ENCODE data around the gene ACTL7B.
"Not testable (repeated sequence)": the region's sequence is repeated elsewhere in the genome, so short reads cannot be mapped to it uniquely, and the experiment has no call there.

ACTL7B gene

DNA sequence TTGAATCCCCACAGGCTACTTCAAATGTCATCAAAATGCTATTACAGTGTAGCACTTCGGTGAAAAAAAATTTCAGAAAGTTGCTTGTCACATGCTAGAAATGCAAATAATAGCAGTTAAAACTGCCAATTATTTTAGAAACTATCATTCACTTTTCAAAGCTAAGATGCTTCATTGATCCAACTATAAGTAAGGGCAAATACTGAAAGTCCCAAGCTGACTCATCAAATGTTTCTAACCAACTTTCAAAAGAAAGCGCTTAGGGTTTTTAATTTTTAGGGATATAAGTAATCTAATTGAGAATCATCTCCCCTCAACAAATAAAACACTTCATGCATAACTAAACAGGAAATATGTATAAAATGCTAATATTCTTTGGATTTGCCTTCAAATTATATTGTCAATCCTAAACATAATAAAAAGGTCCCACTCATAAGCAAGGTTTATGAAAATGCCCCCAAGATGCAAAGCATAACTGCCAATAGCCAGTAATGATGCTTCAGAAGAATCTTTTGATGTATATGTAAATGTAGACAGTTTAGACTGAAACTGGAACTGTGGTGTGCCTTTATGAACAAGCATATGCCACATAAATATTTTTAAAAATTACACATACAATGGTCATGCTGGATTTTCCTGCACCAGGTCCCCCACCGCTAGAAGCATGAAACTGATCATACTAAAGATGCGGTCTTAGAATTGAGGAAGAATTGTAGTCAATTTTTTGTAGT is 18.4 kb upstream of the ACTL7B start:
- in situ Hi-C loops (cut with MboI; ENCODE audit: low sequenced_read_pairs) = no loop called here

DNA sequence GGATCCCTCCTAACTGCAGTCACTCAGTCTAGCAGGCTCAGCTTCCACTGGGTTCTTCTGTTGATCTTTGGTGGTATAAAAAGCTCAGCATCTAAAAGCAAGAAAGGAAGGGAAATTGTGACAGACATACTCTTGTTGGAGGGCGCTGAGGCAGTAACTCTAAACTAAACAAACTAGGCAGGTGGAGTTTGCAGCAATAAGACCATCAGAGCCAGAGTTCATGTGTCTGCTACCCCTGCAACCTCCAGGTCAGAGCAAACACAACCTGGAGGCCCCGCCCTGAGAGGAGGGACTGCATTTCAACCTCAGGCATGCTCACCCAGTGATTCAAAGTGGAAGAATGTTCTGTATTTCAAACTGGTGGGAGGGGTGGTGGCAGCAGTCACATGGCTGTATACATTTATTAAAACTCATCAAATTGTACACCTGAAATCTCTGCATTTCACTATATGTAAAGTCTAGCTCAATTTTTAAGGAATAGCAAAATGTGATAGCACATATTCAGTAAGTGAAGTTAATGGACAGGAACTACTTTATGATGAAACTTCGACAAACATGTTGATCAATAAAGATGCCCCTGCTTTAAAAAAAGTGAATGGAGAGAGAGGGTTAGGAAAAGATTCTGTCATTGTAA is 13.4 kb upstream of the ACTL7B start:
- in situ Hi-C loops (cut with MboI; ENCODE audit: low sequenced_read_pairs) = no loop called here

DNA sequence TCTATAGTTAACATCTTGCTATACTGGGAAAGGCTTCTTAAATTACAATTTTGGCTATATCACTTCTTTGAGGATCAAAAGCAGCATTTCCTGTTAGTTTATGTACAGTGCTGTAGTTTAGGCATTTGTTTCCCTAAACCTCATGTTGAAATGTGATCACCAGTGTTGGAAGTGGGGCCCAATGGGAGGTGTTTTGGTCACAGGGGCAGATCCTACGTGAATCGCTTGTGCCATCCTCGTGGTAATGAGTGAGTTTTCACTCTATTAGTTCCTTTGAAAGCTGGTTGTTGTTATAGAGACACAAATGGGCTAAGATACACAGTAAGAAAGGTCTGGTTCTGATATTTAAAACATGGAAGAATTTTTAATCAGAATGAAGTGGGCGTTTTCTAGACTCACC is 12.0 kb upstream of the ACTL7B start:
- in situ Hi-C loops (cut with MboI; ENCODE audit: low sequenced_read_pairs) = no loop called here

GRCh38 chr9:108867116-108867515 is 11.3 kb upstream of the ACTL7B start:
- in situ Hi-C loops (cut with MboI; ENCODE audit: low sequenced_read_pairs) = no loop called here

DNA sequence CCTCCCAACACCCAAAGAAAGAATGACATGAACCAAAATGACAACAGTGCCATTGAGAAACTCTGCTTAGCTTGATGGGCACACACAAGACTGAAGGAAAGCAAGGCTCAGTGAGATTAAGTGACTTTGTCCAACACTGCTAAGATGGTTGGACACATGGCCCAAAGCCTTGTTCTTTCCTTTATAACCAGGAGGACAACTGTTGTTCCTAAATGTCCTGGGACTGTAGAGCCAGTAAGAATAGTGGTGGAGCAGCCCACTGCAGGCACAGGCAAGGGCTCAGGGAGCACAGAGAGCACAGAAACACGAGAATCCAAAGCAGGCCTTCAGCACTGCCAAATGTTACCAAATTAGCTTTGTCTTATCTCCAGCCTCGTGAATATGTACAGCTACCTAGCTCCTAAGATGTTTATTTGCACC is 10.2 kb upstream of the ACTL7B start:
- in situ Hi-C loops (cut with MboI; ENCODE audit: low sequenced_read_pairs) = no loop called here

DNA sequence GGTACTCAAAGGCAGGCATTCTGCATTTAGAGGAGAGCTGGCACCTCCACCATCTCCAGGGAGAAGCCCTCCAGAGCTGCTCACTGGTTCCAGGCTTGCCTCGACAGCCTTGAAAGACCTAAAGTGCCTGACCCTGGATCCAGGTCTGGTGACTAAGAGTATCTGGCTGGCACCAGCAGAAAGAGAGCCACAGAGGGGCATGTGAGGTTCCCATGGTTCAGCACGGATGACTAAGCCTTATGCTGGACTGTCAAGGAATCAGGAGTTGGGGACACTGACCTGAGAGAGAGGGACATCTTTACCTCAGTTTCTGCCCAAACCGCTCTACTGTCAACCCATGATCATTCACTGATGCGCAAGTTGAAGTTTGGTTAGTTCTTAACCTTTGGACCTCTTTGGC is 9.3 kb upstream of the ACTL7B start:
- in situ Hi-C loops (cut with MboI; ENCODE audit: low sequenced_read_pairs) = no loop called here

DNA sequence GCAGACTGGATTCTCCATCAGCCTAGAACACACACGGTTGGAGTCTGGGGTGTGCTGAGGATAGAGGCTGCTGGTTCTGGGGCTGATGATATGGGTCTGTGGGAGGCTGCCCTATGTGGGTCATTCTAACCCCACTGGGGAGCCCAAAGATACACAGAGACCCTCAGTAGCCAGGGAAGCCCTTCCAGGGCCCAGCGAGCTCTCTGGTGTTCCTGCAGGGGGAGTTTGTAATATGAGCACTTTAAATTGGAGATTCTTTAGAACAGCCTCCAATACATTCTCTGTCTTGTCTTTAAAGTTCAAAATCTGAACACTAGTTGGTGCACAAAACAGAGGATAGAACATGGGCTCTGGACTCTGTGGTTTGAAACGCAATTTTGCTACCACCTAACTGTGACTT is 8.7 kb upstream of the ACTL7B start:
- in situ Hi-C loops (cut with MboI; ENCODE audit: low sequenced_read_pairs) = no loop called here

DNA sequence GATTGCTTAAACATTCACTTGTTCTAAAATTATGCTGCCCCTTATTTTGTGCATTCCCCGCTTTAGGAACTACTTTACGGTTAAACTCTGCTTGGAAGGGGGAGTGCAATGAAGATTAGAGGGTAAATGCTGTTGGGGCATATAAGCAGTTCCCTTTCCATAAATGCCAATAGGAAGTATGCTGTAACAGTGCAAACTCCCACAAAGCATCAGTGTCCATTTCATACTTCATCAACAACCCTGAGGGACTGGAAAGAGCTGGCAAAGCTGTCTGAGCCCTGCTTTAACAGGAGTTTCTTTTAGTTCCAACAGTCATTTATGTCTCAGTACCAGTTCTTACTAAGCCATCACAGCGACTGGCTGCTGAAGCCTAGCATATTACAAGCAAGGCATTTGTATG is 8.1 kb upstream of the ACTL7B start:
- in situ Hi-C loops (cut with MboI; ENCODE audit: low sequenced_read_pairs) = no loop called here

DNA sequence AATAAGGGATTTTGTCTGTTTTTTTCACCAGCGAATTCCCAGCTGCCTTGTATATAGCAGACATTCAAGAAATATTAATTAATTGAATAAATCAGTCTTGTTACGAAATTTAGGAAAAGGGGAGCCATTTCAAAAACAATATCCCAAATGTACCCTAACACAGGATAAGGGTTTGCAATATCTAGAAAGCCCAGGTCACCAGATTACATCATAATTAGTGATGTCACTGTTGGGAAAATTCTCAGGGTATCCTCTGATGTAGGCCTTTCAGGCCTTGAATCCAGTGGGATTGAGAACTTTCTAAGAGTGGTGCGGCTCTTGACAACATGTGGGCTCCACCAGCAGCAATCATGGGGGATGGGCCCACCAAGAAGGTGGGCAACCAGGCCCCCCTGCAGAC is 6.2 kb upstream of the ACTL7B start, which contains the start of gene ACTL7A:
Gene ACTL7A, plus strand, starts transcription at position 270 of the 400 bp plus-strand sequence. Its CDS starts 57 bp downstream, at position 327.
- in situ Hi-C loops (cut with MboI; ENCODE audit: low sequenced_read_pairs) = no loop called here

- in situ Hi-C loops (cut with MboI; ENCODE audit: low sequenced_read_pairs) = no loop called here
Measured at GRCh38 chr9:108861464-108861863, 5.7 kb upstream of the ACTL7B start.

- in situ Hi-C loops (cut with MboI; ENCODE audit: low sequenced_read_pairs) = no loop called here
Measured at GRCh38 chr9:108860764-108861163, 5.0 kb upstream of the ACTL7B start.

DNA sequence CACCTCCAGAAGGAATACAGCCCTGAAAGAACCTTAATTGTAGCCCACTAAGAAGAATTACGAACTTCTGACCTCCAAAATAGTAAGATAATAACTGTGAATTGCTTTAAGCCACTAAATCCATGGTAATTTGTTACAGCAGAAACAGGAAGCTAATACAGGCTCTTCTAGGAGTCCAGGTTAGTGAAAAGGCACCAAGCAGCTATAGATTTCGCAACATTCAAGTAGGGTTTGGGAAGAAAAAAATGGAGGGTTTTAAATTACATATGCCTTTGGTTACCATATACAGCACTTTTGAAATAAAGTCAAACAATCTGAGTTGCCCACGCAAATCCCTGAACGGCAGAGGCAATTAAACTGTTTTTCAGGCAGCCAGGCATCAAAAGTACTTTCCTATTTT is 4.6 kb upstream of the ACTL7B start:
- in situ Hi-C loops (cut with MboI; ENCODE audit: low sequenced_read_pairs) = no loop called here

DNA sequence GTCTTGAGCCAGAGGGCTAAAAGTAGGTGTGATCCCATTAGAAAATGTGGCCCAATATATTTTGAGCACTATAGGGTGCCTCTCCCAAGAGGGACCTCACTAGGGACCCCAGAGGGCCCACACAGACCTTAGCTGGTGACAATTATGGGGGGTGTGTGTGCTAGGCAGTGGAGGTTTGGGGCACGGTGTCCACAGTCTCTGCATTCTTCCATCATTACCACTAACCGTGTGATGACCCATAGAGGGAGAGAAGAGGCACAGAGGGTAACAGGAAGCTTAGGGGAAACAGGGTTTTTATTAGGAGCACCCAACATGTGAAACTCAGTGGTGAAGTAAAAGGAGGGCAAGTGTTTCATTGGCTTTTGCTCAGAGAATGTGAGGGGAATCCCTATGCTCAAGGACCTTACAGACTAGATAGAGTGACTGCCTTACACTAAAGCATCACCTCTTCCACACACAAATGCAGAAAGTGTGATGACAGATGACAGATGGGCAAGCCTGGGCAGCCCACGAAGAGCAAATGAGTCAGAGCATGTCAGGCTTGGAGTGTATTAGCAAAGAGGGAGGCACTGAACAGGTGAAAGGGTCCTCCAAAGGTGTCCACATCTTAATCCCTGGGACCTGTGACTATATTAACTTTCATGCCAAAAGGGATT is 3.8 kb upstream of the ACTL7B start:
- in situ Hi-C loops (cut with MboI; ENCODE audit: low sequenced_read_pairs) = no loop called here

DNA sequence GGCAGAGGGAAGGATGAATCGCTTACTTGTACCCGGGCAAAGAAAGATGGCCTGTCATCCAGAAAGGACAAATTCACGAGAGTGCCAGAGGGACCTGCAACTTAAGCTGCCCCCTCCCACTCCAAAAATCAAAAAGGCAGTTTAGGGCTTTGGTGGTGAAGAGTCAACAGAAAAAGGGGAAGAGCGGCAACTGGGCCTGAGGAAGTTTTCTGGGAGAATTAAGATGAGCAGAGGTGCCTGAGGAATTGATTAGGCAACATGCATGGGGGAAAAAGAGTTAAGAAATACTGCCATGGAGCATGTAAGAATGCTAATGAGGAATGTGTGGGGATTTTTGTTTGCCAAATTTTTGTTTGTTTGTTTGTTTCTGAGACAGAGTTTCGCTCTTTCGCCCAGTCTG is 1.8 kb upstream of the ACTL7B start:
- in situ Hi-C loops (cut with MboI; ENCODE audit: low sequenced_read_pairs) = no loop called here

- in situ Hi-C loops (cut with MboI; ENCODE audit: low sequenced_read_pairs) = no loop called here
Measured at GRCh38 chr9:108855529-108855886, 278 bp downstream of the ACTL7B start.

DNA sequence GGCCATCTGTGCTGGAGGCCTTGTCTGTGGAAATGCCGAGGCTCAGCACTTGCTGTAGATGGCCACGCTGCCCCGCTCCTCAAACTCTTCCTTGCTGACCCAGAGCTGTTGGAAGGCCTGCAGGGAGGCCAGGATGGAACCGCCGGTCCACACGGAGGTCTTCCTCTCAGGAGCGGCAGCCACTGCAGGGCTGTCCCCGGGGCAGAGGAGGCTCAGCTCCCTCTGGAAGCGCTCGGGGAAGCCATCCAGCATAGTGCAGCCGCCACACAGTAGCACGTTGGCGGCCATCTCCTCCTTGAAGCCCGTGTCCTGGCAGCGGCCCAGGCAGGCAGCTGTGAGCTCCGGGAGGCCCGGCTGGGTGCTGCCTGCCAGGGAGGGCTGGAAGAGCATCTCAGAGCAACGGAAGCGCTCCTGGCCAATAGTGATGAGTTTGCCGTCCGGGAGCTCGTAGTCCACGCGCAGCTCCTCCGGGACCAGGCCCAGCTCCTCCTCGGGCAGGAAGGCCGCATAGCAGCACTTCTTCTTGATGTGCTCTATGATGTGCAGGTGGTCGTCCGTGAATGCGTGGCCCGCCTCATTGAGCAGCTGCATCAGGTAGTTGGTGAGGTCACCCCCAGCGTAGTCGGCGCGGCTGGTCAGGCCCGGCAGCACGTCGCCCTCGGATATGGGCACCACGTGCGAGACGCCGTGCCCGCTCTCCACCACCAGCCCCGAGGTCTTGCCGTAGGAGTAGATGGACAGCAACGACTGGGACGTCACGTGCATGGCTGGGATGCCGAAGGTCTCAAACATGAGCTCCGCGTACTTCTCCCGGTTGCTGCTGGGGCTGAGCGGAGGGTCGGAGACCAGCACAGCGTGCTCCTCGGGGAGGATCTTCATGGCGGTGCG is 901 bp downstream of the ACTL7B start:
- in situ Hi-C loops (cut with MboI; ENCODE audit: low sequenced_read_pairs) = no loop called here

DNA sequence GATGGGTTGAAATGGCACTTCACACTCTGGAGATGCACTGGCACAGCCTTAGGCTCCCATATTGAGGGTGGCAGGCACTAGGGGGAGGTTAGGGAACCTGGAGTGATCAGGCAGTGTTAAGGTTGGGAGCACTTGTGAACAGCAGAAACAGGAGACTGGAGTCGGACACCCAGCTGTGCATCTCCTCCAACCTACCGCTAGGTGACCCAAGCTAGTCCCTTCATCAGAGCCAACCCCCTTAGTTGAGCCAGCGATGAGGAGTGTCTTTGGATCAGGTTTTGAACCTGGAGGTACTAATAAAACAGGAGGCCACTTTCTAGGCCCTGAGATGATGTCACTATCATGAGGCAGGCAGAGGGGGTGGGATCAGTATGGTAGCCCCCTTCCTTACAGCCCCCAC is 1.7 kb downstream of the ACTL7B start:
- in situ Hi-C loops (cut with MboI; ENCODE audit: low sequenced_read_pairs) = no loop called here

DNA sequence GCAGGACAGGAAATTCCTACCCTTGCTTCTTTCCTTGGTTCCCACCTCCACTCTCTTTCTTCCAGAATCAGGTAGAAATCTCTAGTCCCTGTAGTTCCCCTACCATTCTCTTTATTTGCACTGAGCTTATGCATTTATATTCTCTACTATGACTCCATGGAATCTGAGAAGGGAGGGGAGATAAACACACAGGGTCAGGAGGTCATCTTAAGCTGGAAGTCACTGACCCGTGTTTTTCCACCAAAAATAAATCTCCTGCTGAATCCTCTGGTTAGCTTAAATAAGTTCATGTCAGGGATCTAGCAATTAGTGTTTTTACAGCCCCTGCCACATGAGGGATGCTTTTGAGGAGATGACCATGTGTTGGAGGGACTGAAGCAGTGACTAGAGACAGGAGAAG is 3.7 kb downstream of the ACTL7B start:
- in situ Hi-C loops (cut with MboI; ENCODE audit: low sequenced_read_pairs) = no loop called here

GRCh38 chr9:108851138-108851537 is 4.6 kb downstream of the ACTL7B start:
- in situ Hi-C loops (cut with MboI; ENCODE audit: low sequenced_read_pairs) = no loop called here

GRCh38 chr9:108850293-108850897 is 5.4 kb downstream of the ACTL7B start:
- in situ Hi-C loops (cut with MboI; ENCODE audit: low sequenced_read_pairs) = no loop called here

DNA sequence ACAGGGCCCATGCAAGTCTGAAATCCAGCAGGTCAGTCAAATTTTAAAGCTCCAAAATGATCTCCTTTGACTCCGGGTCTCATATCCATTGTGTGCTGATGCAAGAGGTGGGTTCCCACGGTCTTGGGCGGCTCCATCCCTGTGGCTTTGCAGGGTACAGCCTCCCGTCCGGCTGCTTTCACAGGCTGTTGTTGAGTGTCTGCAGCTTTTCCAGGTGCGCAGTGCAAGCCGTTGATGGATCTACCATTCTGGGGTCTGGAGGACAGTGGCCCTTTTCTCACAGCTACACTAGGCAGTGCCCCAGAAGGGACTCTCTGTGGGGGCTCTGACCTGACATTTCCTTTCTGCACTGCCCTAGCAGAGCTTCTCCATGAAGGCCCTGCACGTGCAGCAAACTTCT is 7.5 kb downstream of the ACTL7B start:
- in situ Hi-C loops (cut with MboI; ENCODE audit: low sequenced_read_pairs) = not testable (repeated sequence)
